Lower lobe of right lung (tissue), 2 donors: ENCODE data around the gene USP47. TPM values are rescaled to one million over a fixed set of nuclear protein-coding genes. Genes with fewer than 3 reads are reported as not detected.

Source experiments
- ATAC-seq, 2 donors: fragments of 200-7000 bp; cut with Tn5 transposase; one replicate each; pipeline ENCODE4 v1.9.1; 2020 to 2022; ENCODE audit warnings: mild to moderate bottlenecking in 2 of 2, moderate library complexity in 2 of 2
- DNase-seq: peaks from one replicate; pipeline ENCODE4 v3.0.0-alpha.2; 2020
- H3K27ac ChIP-seq: fragments of 200-600 bp; one replicate; pipeline ENCODE4 v1.8.0; 2022
- H3K27me3 ChIP-seq: fragments of 200-600 bp; one replicate; pipeline ENCODE4 v1.8.0; 2022; ENCODE audit warnings: low read depth
- H3K36me3 ChIP-seq: fragments of 200-600 bp; one replicate; pipeline ENCODE4 v1.8.0; 2022; ENCODE audit warnings: mild to moderate bottlenecking
- H3K4me1 ChIP-seq: fragments of 200-600 bp; one replicate; pipeline ENCODE4 v1.8.0; 2022
- H3K4me3 ChIP-seq: fragments of 200-600 bp; one replicate; pipeline ENCODE4 v1.8.0; 2022; ENCODE audit warnings: mild to moderate bottlenecking
- H3K9me3 ChIP-seq: fragments of 200-600 bp; one replicate; pipeline ENCODE4 v1.8.0; 2022
- CTCF ChIP-seq: fragments of 200-600 bp; IDR thresholded peaks from one replicate; pipeline ENCODE4 v1.8.0; 2022; ENCODE audit warnings: antibody characterized with exemption, mild to moderate bottlenecking
- intact Hi-C: fragments of 100-400 bp; cut with DNase I; formaldehyde crosslinking; loops from one replicate; pipeline ENCODE4 v1.11.0; 2022
- total RNA-seq: library from RNA; stranded (reverse); fragmentation: NEBNext Ultra II Directional; extraction: Animal tissue kit (Norgen Biotek cat#: 25700); gene quantifications from one replicate; pipeline ENCODE4 v1.2.1, GENCODE V29; 2021
- donor health status: DM: no; HTN: yes; CAD: no; lungs with severe emphysema.

The USP47 gene
- total RNA-seq, 1 donor from 2014 or later, result 45.2 TPM

- no peak for TF ChIP-seq CTCF
- peaks cover 64% of the 10 kb centered on the region for H3K4me1 ChIP-seq
- no peak overlapping the region for H3K27ac ChIP-seq
- intact Hi-C loops, result no loop called here
- no peak for ATAC-seq
- H3K4me3 ChIP-seq, result no peak overlapping the region
- no peaks in the 10 kb centered on the region for H3K9me3 ChIP-seq
- H3K27me3 ChIP-seq, result no peaks in the 10 kb centered on the region
- no peak for DNase-seq
- H3K36me3 ChIP-seq, result no peaks in the 10 kb centered on the region
Measured at GRCh38 chr11:11850668-11851067, 8.9 kb downstream of the USP47 start.

DNA sequence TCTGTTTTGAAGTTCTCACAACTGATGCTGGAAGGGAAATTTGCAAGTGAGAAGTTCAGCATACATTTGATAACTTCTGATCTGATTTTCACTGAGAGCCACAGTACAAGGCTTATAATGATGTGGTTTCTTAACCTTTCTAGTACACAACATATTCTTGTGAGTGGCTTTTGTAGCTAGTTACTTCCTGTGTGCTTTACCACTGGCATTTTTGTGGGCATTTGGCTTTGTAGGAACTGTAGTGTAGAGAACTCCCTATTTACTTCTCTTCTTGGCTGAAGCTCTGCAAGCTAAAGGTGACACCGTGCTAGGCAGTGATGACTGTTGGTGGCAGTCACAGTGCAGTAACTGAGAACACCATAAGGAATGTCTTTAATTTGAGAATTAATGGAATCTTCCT lies 14.9 kb downstream of the USP47 start:
- Histone ChIP-seq H3K36me3 (no peaks in the 10 kb centered on the region), H3K4me3 (no peak overlapping the region), H3K4me1 (peaks cover 69% of the 10 kb centered on the region), H3K27me3 (no peaks in the 10 kb centered on the region), H3K27ac (no peak overlapping the region), H3K9me3 (no peaks in the 10 kb centered on the region)
- peak; percentile 28 to 32 for ATAC-seq
- intact Hi-C loops, result no loop called here
- no peak for DNase-seq
- no peak for TF ChIP-seq CTCF

GRCh38 chr11:11857769-11858168 lies 16.0 kb downstream of the USP47 start:
- intact Hi-C loops, result no loop called here
- no peak for TF ChIP-seq CTCF
- no peak for ATAC-seq
- DNase-seq, result no peak
- Histone ChIP-seq H3K4me1 (peaks cover 65% of the 10 kb centered on the region), H3K27me3 (no peaks in the 10 kb centered on the region), H3K36me3 (no peaks in the 10 kb centered on the region), H3K27ac (no peak overlapping the region), H3K4me3 (no peak overlapping the region), H3K9me3 (no peaks in the 10 kb centered on the region)

DNA sequence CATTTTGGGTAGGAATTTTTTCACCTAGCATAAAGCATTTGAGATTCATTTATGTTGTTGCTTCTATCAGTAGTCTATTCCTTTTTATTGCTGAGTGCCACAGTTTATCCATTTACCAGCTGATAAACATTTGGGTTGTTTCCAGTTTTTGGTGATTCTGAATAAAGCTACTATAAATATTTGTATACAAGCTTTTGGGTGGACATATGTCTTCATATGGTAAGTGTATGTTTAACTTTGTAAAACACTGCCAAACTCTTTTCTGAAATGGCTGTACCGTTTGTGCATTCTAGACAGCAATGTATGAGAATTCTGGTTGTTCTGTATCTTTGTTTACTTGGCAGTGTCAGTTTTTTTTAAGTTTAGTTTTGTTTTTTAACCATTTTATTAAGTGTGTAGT lies 16.9 kb downstream of the USP47 start:
- ATAC-seq (no peak), DNase-seq (no peak)
- Histone ChIP-seq H3K4me3 (no peak overlapping the region), H3K9me3 (no peaks in the 10 kb centered on the region), H3K36me3 (no peaks in the 10 kb centered on the region), H3K27me3 (no peaks in the 10 kb centered on the region), H3K4me1 (peaks cover 62% of the 10 kb centered on the region), H3K27ac (no peak overlapping the region)
- intact Hi-C loops, result no loop called here
- no peak for TF ChIP-seq CTCF

GRCh38 chr11:11860103-11860979 lies 18.6 kb downstream of the USP47 start:
- H3K9me3 ChIP-seq, result no peaks in the 10 kb centered on the region
- intact Hi-C loops, result no loop called here
- TF ChIP-seq CTCF, result no peak
- no peak overlapping the region for H3K27ac ChIP-seq
- H3K4me1 ChIP-seq, result peaks cover 69% of the 10 kb centered on the region
- no peak for DNase-seq
- no peaks in the 10 kb centered on the region for H3K36me3 ChIP-seq
- no peak overlapping the region for H3K4me3 ChIP-seq
- ATAC-seq, result peak in 1 of 2 donors; percentile 33
- no peaks in the 10 kb centered on the region for H3K27me3 ChIP-seq
